Hindlimb muscle (tissue), 1 donor: Measurements from ENCODE around the gene PBX1. TPM values are rescaled to one million over a fixed set of nuclear protein-coding genes. Genes with fewer than 3 reads are reported as not detected.
A peak's percentile ranks its signal among the peaks of the same experiment; 100 is the strongest.
"Not testable (repeated sequence)": the region's sequence is repeated elsewhere in the genome, so short reads cannot be mapped to it uniquely, and the experiment has no call there.

Source experiments
- DNase-seq: peaks from one replicate; pipeline ENCODE4 v3.0.0-alpha.2; 2013
- polyA plus RNA-seq: library from polyadenylated mRNA; unstranded; fragments of 120-200 nt; gene quantifications from one replicate; pipeline ENCODE4 v1.2.1, GENCODE V29; 2013; ENCODE audit not compliant: insufficient read length

PBX1 gene
- polyA plus RNA-seq = 55.4 TPM

DNA sequence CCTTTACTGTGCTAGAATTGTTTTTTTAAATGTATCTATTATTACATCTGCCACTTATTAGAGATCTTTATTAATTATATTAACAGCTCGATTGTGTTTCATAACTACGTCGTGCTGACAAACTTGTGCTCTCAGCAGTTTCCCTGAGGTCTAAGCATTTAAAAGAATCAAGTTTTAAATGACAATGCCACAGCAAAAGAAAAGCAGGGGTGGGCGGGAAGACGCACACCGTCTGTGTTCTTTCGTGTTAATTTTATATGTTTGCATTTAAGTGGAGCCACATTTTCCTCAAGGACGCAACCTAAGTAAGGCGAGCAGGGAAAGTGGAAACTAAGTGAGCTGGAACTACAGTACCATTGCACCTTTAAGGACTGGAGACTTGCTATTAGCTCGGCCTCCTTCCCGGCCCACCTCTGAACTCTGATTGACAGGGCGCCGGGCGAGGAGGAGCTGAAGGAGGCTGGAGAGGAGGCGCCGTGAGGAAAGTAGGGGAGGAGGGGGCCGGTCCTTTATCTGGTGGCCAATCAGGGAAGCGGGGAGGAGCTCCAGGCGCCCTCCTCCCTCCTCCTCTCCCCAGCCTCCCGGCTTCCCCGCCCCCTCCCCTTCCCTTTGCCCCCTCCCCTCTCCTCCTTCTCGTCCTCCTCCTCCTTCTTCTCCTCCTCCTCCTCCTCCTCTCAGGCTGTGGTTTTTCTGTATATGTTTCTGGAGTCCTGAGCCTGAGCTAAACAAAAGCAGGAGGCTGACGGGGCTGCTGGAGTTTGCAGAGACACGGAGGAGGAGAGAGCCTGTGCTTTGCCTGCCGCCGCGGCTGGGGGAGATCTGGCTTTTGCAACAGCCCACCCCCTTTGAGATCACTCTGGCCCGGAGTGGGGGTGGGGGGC is at the start of gene PBX1:
TSS of gene PBX1 (plus strand) at position 724 of the 881 bp plus-strand sequence.
- DNase-seq = peak; percentile 97

DNA sequence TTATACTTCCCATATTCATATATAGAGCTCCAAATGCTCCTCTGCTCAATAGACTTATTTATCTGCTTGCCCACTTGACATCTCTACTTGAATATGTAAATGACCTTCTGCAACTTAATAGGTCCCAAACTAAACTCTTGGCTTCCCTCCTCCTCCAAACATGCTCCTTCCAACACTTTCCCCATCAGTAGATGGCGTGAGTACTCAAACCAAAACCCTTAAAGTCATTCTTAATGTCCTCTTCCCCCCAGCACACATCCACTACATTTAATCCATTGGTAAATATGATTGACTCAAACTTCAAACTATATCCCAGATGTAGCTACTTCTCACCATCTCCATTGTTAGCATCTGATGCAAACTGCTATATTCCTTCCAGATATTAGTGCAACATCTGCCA is 48.5 kb upstream of the PBX1 start:
- DNase-seq = no peak

DNA sequence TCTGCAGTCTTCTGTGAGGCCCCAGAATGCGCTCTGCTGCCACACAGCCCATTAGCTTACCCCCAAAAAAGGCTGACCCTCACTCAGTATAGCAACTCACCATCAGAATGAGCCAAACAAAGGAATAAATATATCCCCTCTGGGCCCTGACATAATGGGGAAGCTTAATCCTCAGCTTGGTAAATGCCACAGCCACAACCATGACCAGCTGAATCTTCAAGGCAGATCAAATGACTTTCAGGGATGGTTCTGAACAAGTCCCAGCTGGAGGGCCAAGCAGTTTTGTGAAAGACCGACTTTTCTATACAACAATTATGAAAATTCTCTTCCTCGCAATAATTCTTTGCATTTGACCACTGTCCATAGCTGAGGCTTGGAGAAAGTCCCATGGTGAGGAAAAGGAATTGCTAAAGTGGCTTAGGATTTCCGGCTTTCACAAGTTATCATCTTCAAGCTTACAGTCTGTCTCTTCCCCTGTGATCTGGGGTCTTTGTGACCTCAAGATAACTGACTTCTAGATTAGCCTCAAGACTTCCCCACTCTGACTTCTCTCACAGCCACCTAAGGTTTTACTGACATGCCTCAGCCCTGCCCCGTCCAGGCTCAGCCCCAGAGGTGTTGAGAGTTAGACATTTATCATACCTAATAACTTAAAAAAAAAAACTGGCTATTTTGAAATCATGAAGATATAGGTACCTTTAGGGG is 47.8 kb upstream of the PBX1 start:
- DNase-seq = no peak

DNA sequence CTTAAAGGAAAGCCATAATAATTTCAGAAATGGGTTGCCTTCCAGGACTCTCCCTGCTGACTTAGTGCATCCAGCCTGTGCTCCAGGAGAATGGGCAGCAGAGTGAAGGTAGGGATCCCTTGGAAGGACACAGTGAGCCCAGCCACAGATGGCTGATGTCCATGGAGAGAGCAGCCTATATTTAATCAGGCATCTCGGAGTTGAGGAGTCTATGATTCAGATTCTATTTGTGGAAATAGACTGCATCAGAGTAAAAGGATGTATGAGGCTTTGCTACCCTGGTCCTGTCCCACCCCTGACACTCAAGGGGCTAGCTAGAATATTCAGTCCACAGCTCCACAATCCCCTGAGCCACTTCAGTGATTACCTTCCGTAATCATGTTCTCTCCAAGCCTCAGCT is 43.8 kb upstream of the PBX1 start:
- no peak for DNase-seq

GRCh38 chr1:164515711-164516331 is 43.2 kb upstream of the PBX1 start:
- peak; percentile 11 for DNase-seq

- no peak for DNase-seq
Observed at GRCh38 chr1:164516591-164516990, 42.4 kb upstream of the PBX1 start.

DNA sequence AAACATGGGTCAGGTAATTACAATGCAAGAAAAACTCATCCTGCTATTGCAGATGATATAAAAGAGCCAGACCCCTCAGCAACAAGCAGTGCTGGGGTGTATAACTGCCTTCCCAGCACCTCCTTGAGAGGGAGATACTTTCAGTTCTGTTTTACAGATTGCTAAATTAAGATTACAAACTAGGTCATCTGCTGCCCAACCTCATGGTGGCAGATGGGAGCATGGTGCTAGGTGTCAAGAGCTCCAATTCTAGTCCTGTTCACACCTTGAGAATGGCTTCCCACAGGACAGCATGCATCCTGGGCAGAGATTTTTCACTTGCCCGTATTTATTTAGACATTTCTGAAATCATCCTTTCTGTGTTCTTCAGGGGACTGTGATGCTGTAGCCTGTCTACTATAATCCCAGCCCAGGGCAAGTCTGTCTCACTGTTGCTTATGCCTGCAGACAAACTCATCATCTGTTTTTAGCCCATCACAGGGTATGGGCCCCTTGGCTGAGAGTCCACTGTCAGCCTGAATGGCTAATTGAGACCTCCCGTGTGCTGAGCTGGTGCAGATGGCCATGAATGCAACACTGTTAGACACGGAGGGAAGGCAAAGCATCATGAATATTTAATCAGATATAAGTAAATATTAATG is 40.2 kb upstream of the PBX1 start:
- DNase-seq = no peak

GRCh38 chr1:164519426-164519825 is 39.6 kb upstream of the PBX1 start:
- no peak for DNase-seq

DNA sequence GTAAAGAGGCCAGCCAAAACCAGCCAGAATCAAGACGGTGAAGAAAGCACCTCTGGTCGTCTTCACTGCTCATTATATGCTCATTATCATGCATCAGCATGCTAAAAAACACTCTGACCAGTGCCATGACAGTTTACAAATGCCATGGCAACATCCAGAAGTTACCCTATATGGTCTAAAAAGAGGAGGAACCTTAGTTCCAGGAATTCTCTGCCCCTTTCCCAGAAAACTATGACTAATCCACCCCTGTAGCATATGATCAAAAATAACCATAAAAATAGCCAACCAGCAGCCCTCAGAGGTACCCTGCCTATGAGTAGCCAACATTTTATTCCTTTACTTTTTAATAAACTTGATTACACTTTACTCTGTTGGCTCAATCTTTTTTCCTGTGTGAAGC is 34.2 kb upstream of the PBX1 start:
- DNase-seq = no peak

DNA sequence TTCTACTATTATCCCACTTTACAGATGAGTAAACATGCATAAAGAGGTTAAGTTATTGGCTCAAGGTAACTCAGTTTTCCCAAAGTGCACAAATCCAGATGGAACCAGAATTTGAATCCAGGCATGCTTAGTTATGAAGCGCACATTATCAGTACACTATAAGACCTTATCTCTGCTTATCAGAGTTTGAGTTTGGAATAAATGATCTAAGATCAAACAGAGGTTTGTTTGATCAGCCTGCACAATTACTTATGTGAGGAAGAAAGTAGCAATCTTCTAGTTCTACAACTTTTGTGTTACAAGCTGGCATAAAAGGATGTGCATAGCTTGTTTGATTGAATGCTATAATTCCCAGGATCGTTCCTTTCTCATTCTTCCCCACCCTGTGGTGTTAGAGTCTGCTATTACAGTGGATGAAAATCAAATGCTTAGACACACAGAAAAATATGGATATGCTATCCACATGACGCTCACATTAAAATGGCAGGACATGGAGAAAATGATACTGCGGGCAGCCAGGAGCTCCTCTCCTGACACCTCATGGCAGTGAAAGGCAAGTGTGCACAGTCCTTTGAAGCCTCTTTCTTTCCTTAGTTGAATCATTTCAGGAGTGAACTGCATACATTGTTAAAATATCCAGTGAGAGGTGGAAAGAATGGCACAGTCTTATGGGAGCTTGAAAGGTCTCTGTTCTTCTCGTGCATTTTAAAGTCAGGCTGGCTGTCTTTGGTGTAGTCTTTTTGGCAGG is 23.9 kb upstream of the PBX1 start:
- no peak for DNase-seq

- DNase-seq = not testable (repeated sequence)
Observed at GRCh38 chr1:164552463-164552988, 6.5 kb upstream of the PBX1 start.

DNA sequence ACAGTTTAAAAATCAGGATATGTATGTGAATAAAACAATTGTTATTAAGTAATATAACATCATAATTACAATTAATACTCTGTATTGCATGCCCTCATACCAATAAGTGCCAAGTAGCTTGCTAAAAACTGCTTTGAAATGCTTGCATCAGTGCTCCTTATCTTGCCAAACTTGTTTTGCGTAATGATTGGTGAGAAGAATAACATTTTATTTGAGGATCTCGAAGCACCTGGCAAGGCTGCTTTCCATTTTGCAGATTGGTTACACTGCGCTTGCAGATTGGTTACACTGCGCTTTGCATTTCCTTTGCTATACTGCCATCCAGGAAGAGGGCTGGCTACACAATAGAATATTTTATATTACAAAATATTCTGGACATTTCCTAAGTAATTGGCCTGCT is 1.7 kb upstream of the PBX1 start:
- DNase-seq = no peak

DNA sequence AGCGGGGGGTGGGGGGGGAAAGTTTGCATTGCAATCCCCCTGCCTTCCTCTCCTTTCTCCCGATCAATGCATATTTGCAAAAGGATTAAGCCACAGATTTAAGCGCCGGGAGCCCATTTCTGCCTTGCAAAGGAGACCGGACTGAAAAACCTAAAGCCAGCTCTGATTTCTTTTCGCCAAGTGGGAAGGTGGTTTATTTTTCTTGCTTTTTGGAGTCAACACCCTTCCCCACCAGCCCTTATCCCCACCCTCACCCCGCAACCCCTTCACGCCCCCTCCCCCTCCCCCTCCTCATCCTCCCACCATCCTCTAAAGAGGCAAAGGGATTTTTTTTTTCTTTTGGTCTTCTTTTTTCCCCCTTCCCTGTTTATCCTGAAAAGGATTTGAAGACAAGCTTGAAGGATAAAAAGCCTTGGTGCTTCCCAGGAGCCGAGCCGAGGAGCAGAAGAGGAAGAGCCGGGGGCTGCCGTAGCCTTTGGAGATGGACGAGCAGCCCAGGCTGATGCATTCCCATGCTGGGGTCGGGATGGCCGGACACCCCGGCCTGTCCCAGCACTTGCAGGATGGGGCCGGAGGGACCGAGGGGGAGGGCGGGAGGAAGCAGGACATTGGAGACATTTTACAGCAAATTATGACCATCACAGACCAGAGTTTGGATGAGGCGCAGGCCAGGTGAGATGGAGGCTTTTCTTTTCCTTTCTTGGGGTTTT is 513 bp downstream of the PBX1 start:
- peak; percentile 47 for DNase-seq

DNA sequence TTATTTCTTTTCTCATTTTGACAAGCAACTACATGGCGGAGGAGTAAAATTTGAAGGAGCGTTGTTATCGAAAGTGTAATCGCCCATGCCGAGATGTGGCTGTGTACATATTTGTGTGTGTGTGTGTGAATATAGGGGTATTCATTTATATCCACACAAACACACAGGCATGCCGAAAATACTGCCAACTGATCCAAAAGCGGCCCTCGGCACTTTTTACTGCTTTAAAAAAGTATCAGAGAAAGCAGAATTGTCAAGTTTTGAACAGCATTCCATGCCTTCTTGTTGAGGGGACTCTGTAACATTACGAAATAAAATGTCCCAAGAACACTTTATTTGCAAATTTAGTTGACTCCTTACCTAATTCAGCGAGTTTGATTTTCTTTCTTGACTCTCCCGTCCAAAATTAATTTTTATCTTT is 1.1 kb downstream of the PBX1 start:
- DNase-seq = no peak

- DNase-seq = no peak
Observed at GRCh38 chr1:164560556-164560955, 1.6 kb downstream of the PBX1 start.

DNA sequence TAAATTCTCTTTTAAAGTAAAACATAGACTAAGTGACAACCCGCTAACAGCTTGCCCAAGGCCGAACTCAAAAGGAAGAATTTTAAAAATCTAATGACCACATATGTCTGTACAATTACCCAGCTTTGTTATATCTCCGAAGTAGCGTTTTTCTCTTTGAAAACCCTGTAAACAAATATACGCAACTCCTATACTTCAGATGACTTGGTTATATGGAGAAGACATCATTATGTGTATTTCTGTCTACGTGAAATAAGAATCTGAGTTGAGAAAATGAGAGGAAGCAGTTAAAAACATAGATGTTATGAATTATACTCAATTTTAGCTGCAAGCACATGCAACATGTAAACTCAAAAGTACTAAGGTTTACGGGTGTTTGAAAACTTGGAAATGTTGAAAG is 2.0 kb downstream of the PBX1 start:
- DNase-seq = no peak

DNA sequence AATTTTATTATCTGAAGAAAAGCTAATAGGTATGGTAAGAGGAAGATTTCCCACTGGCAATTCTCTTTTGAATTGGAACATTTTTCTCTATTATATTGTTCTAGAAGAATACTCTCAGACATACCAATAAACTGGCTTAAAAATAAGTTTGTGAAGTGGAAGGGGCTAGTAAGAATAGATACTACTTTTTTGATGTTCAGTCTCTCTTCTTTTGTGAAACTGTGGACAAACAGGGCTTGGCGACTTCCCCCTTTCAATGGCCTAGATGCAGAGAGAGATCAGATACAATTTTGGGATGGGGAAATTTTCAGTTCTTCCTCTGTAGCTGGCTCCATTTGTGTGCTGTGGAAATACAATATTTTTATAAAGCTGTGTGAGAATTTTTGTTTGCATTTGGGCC is 2.5 kb downstream of the PBX1 start:
- DNase-seq = no peak

DNA sequence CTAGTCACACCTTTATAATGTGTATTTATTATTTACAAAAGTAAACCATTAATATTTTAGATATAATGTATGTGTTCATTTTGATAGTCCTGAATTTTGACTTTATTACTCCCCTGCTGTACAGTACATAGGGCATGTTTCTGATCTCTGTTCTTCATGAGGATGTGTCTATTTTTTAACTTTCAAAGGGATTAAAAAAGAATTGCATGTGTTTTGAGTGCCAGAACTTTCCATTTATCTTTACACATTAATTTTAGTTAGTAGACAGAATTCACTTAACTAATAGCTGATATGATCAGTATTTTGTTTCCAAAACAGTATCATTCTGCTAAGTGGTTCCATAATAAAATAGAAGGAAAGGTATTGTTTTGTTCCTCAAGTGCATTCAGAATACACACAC is 3.1 kb downstream of the PBX1 start:
- DNase-seq = no peak

- no peak for DNase-seq
Observed at GRCh38 chr1:164562511-164562910, 3.5 kb downstream of the PBX1 start.

GRCh38 chr1:164562947-164563520 is 4.0 kb downstream of the PBX1 start:
- no peak for DNase-seq
